Hepatocyte (in vitro differentiated cells): Measurements from ENCODE around the gene ATXN1. TPM values are rescaled to one million over a fixed set of nuclear protein-coding genes. Genes with fewer than 3 reads are reported as not detected.
A peak's percentile ranks its signal among the peaks of the same experiment; 100 is the strongest.

Experiments used
- DNase-seq: peaks from one replicate; pipeline ENCODE4 v3.0.0-alpha.2; 2016; ENCODE audit warnings: low spot score
- H2AFZ ChIP-seq: fragments of 200-600 bp; sonication (generic); 2 replicates; pipeline ENCODE4 v1.6.0; 2016; ENCODE audit warnings: antibody characterized with exemption, mild to moderate bottlenecking
- H3K27ac ChIP-seq: fragments of 200-600 bp; sonication (generic); 2 replicates; pipeline ENCODE4 v1.5.1; 2016; ENCODE audit warnings: mild to moderate bottlenecking
- H3K27me3 ChIP-seq: fragments of 200-600 bp; sonication (generic); 2 replicates; pipeline ENCODE4 v1.6.1; 2016
- H3K36me3 ChIP-seq: fragments of 200-600 bp; sonication (generic); replicated peaks from 2 replicates; pipeline ENCODE4 v1.5.1; 2016; ENCODE audit warnings: low read depth; ENCODE audit not compliant: insufficient read depth
- H3K4me1 ChIP-seq: fragments of 200-600 bp; sonication (generic); 2 replicates; pipeline ENCODE4 v1.5.1; 2016; ENCODE audit warnings: mild to moderate bottlenecking, moderate library complexity; ENCODE audit not compliant: insufficient read depth
- H3K4me2 ChIP-seq: fragments of 200-600 bp; sonication (generic); 2 replicates; pipeline ENCODE4 v1.6.0; 2016
- H3K4me3 ChIP-seq: fragments of 200-600 bp; sonication (generic); 2 replicates; pipeline ENCODE4 v1.5.1; 2016; ENCODE audit warnings: mild to moderate bottlenecking
- H3K79me2 ChIP-seq: fragments of 200-600 bp; sonication (generic); 2 replicates; pipeline ENCODE4 v1.6.0; 2017; ENCODE audit warnings: mild to moderate bottlenecking
- H3K9me2 ChIP-seq: fragments of 200-600 bp; sonication (generic); replicated peaks from 2 replicates; pipeline ENCODE4 v1.6.0; 2017; ENCODE audit warnings: mild to moderate bottlenecking; ENCODE audit not compliant: insufficient read depth
- H3K9me3 ChIP-seq: fragments of 200-600 bp; sonication (generic); 2 replicates; pipeline ENCODE4 v1.5.1; 2016; ENCODE audit warnings: low read depth, mild to moderate bottlenecking
- H4K20me1 ChIP-seq: fragments of 200-600 bp; sonication (generic); 2 replicates; pipeline ENCODE4 v1.6.0; 2016; ENCODE audit warnings: mild to moderate bottlenecking; ENCODE audit not compliant: insufficient read depth, poor library complexity, severe bottlenecking
- CTCF ChIP-seq: fragments of 200-600 bp; sonication (generic); IDR thresholded peaks from 2 replicates; pipeline ENCODE4 v1.5.1; 2016; ENCODE audit warnings: antibody characterized with exemption, mild to moderate bottlenecking; ENCODE audit not compliant: poor library complexity
- EZH2 ChIP-seq: fragments of 200-600 bp; sonication (generic); IDR thresholded peaks from 2 replicates; pipeline ENCODE4 v1.6.1; 2016; ENCODE audit warnings: antibody characterized with exemption, mild to moderate bottlenecking, borderline replicate concordance
- EZH2phosphoT487 ChIP-seq: fragments of 200-600 bp; sonication (generic); IDR thresholded peaks from one replicate; pipeline ENCODE4 v1.6.1; 2018; ENCODE audit warnings: antibody characterized with exemption, mild to moderate bottlenecking, low read depth, moderate library complexity; ENCODE audit not compliant: unreplicated experiment, severe bottlenecking
- WGBS: methylation state at CpG from one replicate; pipeline ENCODE4 v1.1.6; 2016; ENCODE audit warnings: low lambda C conversion rate; ENCODE audit errors: missing lambda C conversion rate; 5-methylcytosine and 5-hydroxymethylcytosine counted together
- polyA plus RNA-seq: library from polyadenylated mRNA; unstranded; fragments of >200 nt; fragmentation: Nextera tagmentation; extraction: Ambion mirVana; gene quantifications from 2 replicates; pipeline ENCODE4 v1.2.1, GENCODE V29; 2016
- total RNA-seq: library from RNA; depleted of rRNA; stranded (reverse); fragments of >200 nt; gene quantifications from 2 replicates; pipeline ENCODE4 v1.2.3, GENCODE V29; 2014

ATXN1 gene
- total and polyA plus RNA-seq, 2 experiments from 2014 or later, result 14.7 to 32.6 TPM

GRCh38 chr6:16572317-16572716 lies 188.9 kb downstream of the ATXN1 start:
- no peaks in the 10 kb centered on the region for H3K9me3 ChIP-seq
- H3K27me3 ChIP-seq, result no peaks in the 10 kb centered on the region
- no peak overlapping the region for H3K27ac ChIP-seq
- H3K79me2 ChIP-seq, result no peaks in the 10 kb centered on the region
- DNase-seq, result no peak
- peaks cover 19% of the 10 kb centered on the region for H3K4me1 ChIP-seq
- no peak overlapping the region for H3K4me2 ChIP-seq
- H3K36me3 ChIP-seq, result no peaks in the 10 kb centered on the region
- 87% methylated on average over 5 of the region's 5 CpGs for WGBS
- TF ChIP-seq EZH2phosphoT487 (no peak), EZH2 (no peak), CTCF (no peak)
- no peaks in the 10 kb centered on the region for H4K20me1 ChIP-seq
- no peak overlapping the region for H3K4me3 ChIP-seq
- H2AFZ ChIP-seq, result no peak overlapping the region
- H3K9me2 ChIP-seq, result no peaks in the 10 kb centered on the region

GRCh38 chr6:16570946-16571345 lies 190.3 kb downstream of the ATXN1 start:
- H3K27ac ChIP-seq, result no peak overlapping the region
- H3K9me3 ChIP-seq, result no peaks in the 10 kb centered on the region
- no peak overlapping the region for H3K4me2 ChIP-seq
- H3K79me2 ChIP-seq, result no peaks in the 10 kb centered on the region
- H2AFZ ChIP-seq, result no peak overlapping the region
- DNase-seq, result no peak
- no peak overlapping the region for H3K4me3 ChIP-seq
- no peaks in the 10 kb centered on the region for H3K9me2 ChIP-seq
- H3K4me1 ChIP-seq, result peaks cover 21% of the 10 kb centered on the region
- no peaks in the 10 kb centered on the region for H4K20me1 ChIP-seq
- 94% methylated on average over 1 of the region's 1 CpG for WGBS
- no peaks in the 10 kb centered on the region for H3K27me3 ChIP-seq
- no peak for TF ChIP-seq EZH2
- TF ChIP-seq CTCF, result no peak
- no peak for TF ChIP-seq EZH2phosphoT487
- H3K36me3 ChIP-seq, result no peaks in the 10 kb centered on the region

- H4K20me1 ChIP-seq, result no peaks in the 10 kb centered on the region
- no peak for TF ChIP-seq CTCF
- TF ChIP-seq EZH2phosphoT487, result no peak
- TF ChIP-seq EZH2, result no peak
- no peaks in the 10 kb centered on the region for H3K9me3 ChIP-seq
- no peaks in the 10 kb centered on the region for H3K9me2 ChIP-seq
- no peak overlapping the region for H2AFZ ChIP-seq
- H3K4me2 ChIP-seq, result no peak overlapping the region
- H3K79me2 ChIP-seq, result no peaks in the 10 kb centered on the region
- DNase-seq, result no peak
- H3K36me3 ChIP-seq, result no peaks in the 10 kb centered on the region
- WGBS, result 100% methylated on average over 1 of the region's 1 CpG
- no peak overlapping the region for H3K4me3 ChIP-seq
- peaks cover 21% of the 10 kb centered on the region for H3K4me1 ChIP-seq
- no peak overlapping the region for H3K27ac ChIP-seq
- H3K27me3 ChIP-seq, result no peaks in the 10 kb centered on the region
Measured at GRCh38 chr6:16570221-16570553, 191.1 kb downstream of the ATXN1 start.

- no peaks in the 10 kb centered on the region for H3K9me2 ChIP-seq
- 46% methylated on average over 5 of the region's 5 CpGs for WGBS
- H3K4me3 ChIP-seq, result no peak overlapping the region
- no peaks in the 10 kb centered on the region for H3K27me3 ChIP-seq
- H2AFZ ChIP-seq, result no peak overlapping the region
- DNase-seq, result no peak
- H3K4me2 ChIP-seq, result peak overlapping the region; percentile 18
- H3K27ac ChIP-seq, result no peak overlapping the region
- peaks cover 21% of the 10 kb centered on the region for H3K4me1 ChIP-seq
- H4K20me1 ChIP-seq, result no peaks in the 10 kb centered on the region
- TF ChIP-seq EZH2phosphoT487 (no peak), CTCF (no peak), EZH2 (no peak)
- H3K36me3 ChIP-seq, result no peaks in the 10 kb centered on the region
- no peaks in the 10 kb centered on the region for H3K79me2 ChIP-seq
- H3K9me3 ChIP-seq, result no peaks in the 10 kb centered on the region
Measured at GRCh38 chr6:16568128-16568527, 193.1 kb downstream of the ATXN1 start.
